ENCODE measurements around the gene SNCG. TPM values are rescaled to one million over a fixed set of nuclear protein-coding genes. Genes with fewer than 3 reads are reported as not detected.
"Not testable (repeated sequence)": the region's sequence is repeated elsewhere in the genome, so short reads cannot be mapped to it uniquely, and the experiment has no call there.

The SNCG gene
- total RNA-seq, 1 experiment from 2014 or later, result 99.4 TPM

DNA sequence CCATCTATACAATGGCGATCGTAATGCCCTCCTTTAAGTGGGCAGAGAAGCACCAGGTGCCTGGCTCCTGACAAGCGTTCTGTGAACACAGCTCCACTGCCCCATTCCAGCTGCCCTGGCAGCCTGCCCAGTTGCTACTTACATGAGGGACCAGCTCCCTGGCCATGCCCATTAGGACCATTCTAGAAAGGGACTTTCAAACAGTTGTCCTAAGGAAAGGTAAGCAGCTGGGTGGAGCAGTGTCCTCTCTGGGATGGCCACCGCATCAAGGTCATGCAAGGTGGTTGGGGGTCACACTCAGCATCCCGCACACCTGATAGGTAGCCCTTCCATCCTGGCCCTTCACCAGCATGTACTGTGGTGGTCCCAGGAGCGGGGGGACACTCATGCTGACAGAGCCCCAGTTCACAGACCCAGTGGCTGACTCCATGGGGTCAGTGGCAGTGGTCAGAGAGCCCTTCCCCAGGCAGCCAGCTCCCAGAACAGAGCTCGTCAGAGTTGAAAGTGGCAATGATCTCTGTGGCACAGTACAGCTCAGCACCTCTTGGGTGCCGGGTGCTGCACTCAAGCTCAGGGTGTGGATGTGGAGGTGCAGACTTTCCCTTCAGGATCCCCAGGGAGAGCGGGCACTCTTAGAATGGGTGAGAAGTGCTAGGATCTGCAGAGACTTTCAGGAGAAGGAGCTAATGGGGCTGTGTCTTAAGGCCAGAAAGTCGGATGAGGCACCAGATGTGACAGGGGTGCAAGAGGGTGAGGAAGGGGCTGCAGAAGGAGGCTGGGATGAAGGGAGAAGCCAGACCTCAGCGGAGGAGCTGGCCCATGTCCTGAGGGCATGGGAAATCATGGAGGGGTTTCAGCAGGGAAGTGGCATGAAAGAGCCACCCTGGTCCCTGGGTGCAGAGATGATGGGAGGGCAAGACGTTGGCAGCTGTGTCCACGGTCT lies 11.9 kb upstream of the SNCG start:
- H3K4me1 ChIP-seq (replicated peaks; ENCODE audit: insufficient read depth), result peaks cover 13% of the 10 kb centered on the region
- no peaks in the 10 kb centered on the region for H3K36me3 ChIP-seq (ENCODE audit: low read depth)
- intact Hi-C loops (cut with micrococcal nuclease; ENCODE audit: unreplicated experiment), result no loop called here
- no peak overlapping the region for H3K4me3 ChIP-seq
- H3K9me2 ChIP-seq (ENCODE audit: insufficient read depth), result no peaks in the 10 kb centered on the region
- no peak overlapping the region for H3K27ac ChIP-seq
- no peaks in the 10 kb centered on the region for H3F3A ChIP-seq (ENCODE audit: insufficient read depth, low read depth)
- no peaks in the 10 kb centered on the region for H4K20me1 ChIP-seq (ENCODE audit: insufficient read depth)
- ChIA-PET POLR2A (ENCODE audit: unreplicated experiment) (interaction anchor here (0.5 kb wide), 1 partner anchor 95 kb away, joined by 4 read pairs; no protein-coding TSS in a partner anchor), CTCF (interaction anchor here (0.7 kb wide), 1 partner anchor 12 kb away, joined by 4 read pairs; the partner anchor contains the start of gene SNCG)
- no peak for DNase-seq
- no peaks in the 10 kb centered on the region for H3K79me2 ChIP-seq (ENCODE audit: low read depth)
- no peaks in the 10 kb centered on the region for H3K9me3 ChIP-seq (ENCODE audit: insufficient read depth, low read depth)
- BruUV-seq (replicated peaks), result no TSS peak
- TF ChIP-seq CTCF (conservative IDR thresholded peaks at IDR 0.05) (no peak), EZH2 (IDR thresholded peaks at IDR 0.05; ENCODE audit: low read depth) (no peak)
- no peaks in the 10 kb centered on the region for H3K27me3 ChIP-seq (ENCODE audit: insufficient read depth, low read depth)
- H3K4me2 ChIP-seq, result no peak overlapping the region
- H2AFZ ChIP-seq, result no peak overlapping the region

DNA sequence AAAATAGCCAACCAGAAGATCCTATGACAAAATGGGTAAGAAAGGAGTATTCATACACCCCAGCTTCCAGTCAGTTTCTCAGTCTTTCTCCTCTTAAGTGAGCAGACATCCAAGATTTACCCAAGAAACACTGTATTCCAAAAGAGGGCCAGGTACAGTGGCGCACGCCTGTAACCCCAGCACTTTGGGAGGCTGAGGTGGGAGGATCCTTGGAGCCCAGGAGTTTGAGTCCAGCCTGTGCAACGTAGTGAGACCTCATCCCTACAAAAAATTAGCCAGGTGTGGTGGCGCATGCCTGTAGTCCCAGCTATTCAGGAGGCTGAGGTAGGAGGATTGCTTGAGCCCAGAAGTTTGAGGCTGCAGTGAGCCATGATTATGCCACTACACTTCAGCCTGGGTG lies 10.6 kb upstream of the SNCG start:
- H3K9me2 ChIP-seq (ENCODE audit: insufficient read depth); BruUV-seq (replicated peaks); H2AFZ ChIP-seq; H3F3A ChIP-seq (ENCODE audit: insufficient read depth, low read depth); H3K9me3 ChIP-seq (ENCODE audit: insufficient read depth, low read depth); H3K79me2 ChIP-seq (ENCODE audit: low read depth); DNase-seq; POLR2A ChIA-PET (ENCODE audit: unreplicated experiment); H4K20me1 ChIP-seq (ENCODE audit: insufficient read depth); H3K4me3 ChIP-seq; intact Hi-C loops (cut with micrococcal nuclease; ENCODE audit: unreplicated experiment); H3K36me3 ChIP-seq (ENCODE audit: low read depth); H3K27ac ChIP-seq; CTCF ChIA-PET; H3K27me3 ChIP-seq (ENCODE audit: insufficient read depth, low read depth); H3K4me2 ChIP-seq: not testable (repeated sequence)
- H3K4me1 ChIP-seq (replicated peaks; ENCODE audit: insufficient read depth), result peaks cover 13% of the 10 kb centered on the region

DNA sequence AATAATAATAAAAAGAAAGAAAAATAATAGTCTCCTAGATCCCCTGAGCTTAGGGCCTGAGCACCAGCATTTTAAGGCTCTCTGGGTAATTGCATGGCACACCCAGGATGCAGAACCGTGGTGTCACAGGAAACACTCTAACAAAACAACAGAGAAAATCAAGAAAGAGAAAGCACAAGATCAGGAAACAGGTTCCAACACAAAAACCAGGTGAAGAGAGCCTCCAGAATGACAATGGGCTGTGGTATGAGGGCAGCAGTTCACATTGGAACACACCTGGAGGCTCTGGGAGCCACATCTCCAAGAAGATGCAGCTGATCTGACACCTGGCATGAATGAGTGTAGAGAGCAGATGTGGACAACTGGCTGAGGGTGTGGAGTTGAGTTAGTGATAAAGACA lies 8.1 kb upstream of the SNCG start:
- Histone ChIP-seq H4K20me1 (ENCODE audit: insufficient read depth) (no peaks in the 10 kb centered on the region), H3F3A (ENCODE audit: insufficient read depth, low read depth) (no peaks in the 10 kb centered on the region), H3K9me3 (ENCODE audit: insufficient read depth, low read depth) (no peaks in the 10 kb centered on the region), H3K4me3 (no peak overlapping the region), H2AFZ (no peak overlapping the region), H3K36me3 (ENCODE audit: low read depth) (no peaks in the 10 kb centered on the region), H3K27ac (no peak overlapping the region), H3K27me3 (ENCODE audit: insufficient read depth, low read depth) (no peaks in the 10 kb centered on the region), H3K9me2 (ENCODE audit: insufficient read depth) (no peaks in the 10 kb centered on the region), H3K79me2 (ENCODE audit: low read depth) (no peaks in the 10 kb centered on the region), H3K4me1 (replicated peaks; ENCODE audit: insufficient read depth) (peaks cover 21% of the 10 kb centered on the region), H3K4me2 (no peak overlapping the region)
- ChIA-PET POLR2A (ENCODE audit: unreplicated experiment) (interaction anchor here (0.9 kb wide), 1 partner anchor 9 kb away, joined by 3 read pairs; no protein-coding TSS in a partner anchor), CTCF (interaction anchor here (0.5 kb wide), 1 partner anchor 9 kb away, joined by 3 read pairs; no protein-coding TSS in a partner anchor)
- TF ChIP-seq CTCF (conservative IDR thresholded peaks at IDR 0.05) (no peak), EZH2 (IDR thresholded peaks at IDR 0.05; ENCODE audit: low read depth) (no peak)
- no peak for DNase-seq
- BruUV-seq (replicated peaks), result no TSS peak
- intact Hi-C loops (cut with micrococcal nuclease; ENCODE audit: unreplicated experiment), result no loop called here

Data from PC-9 (cell line).